IPS-18c (cell line): ENCODE results near the gene C3orf18.
A peak's percentile ranks its signal among the peaks of the same experiment; 100 is the strongest.

ENCODE experiments used
- H3K4me3 ChIP-seq: 2 replicates; pipeline ENCODE4 v1.7.0; 2013; ENCODE audit warnings: low read depth, mild to moderate bottlenecking, low read length, moderate library complexity; ENCODE audit not compliant: insufficient read depth
- H3K9me3 ChIP-seq: one replicate; pipeline ENCODE4 v1.6.1; 2013; ENCODE audit warnings: mild to moderate bottlenecking, low read length, moderate library complexity; ENCODE audit not compliant: control insufficient read depth, insufficient read depth

The C3orf18 gene

GRCh38 chr3:50539356-50540286, 27.9 kb downstream of the C3orf18 start:
- peaks cover 5% of the 10 kb centered on the region for H3K9me3 ChIP-seq
- 0 out of 2 replicates have a peak overlapping the region, but pooled peaks have one; percentile 20 for H3K4me3 ChIP-seq

GRCh38 chr3:50537421-50538129, 30.0 kb downstream of the C3orf18 start:
- Histone ChIP-seq H3K4me3 (no peak overlapping the region), H3K9me3 (peaks cover 5% of the 10 kb centered on the region)

GRCh38 chr3:50536471-50537180, 30.9 kb downstream of the C3orf18 start:
- no peak overlapping the region for H3K4me3 ChIP-seq
- H3K9me3 ChIP-seq, result peaks cover 5% of the 10 kb centered on the region

GRCh38 chr3:50534681-50535330, 32.7 kb downstream of the C3orf18 start:
- peaks cover 5% of the 10 kb centered on the region for H3K9me3 ChIP-seq
- no peak overlapping the region for H3K4me3 ChIP-seq

- Histone ChIP-seq H3K9me3 (peaks cover 2% of the 10 kb centered on the region), H3K4me3 (no peak overlapping the region; the same call in 1 of the 2 replicates)
Measured at GRCh38 chr3:50533807-50534461, 33.6 kb downstream of the C3orf18 start.

- no peak overlapping the region for H3K4me3 ChIP-seq
- peaks cover 2% of the 10 kb centered on the region for H3K9me3 ChIP-seq
Measured at GRCh38 chr3:50533316-50533715, 34.2 kb downstream of the C3orf18 start.

GRCh38 chr3:50532062-50532705, 35.4 kb downstream of the C3orf18 start:
- no peaks in the 10 kb centered on the region for H3K9me3 ChIP-seq
- no peak overlapping the region for H3K4me3 ChIP-seq

- Histone ChIP-seq H3K4me3 (no peak overlapping the region), H3K9me3 (no peaks in the 10 kb centered on the region)
Measured at GRCh38 chr3:50531201-50531600, 36.3 kb downstream of the C3orf18 start.

GRCh38 chr3:50530001-50530970, 37.3 kb downstream of the C3orf18 start:
- H3K9me3 ChIP-seq, result no peaks in the 10 kb centered on the region

GRCh38 chr3:50525987-50526386, 41.6 kb downstream of the C3orf18 start:
- H3K9me3 ChIP-seq, result no peaks in the 10 kb centered on the region
- no peak overlapping the region for H3K4me3 ChIP-seq

More at GRCh38 chr3:50530001-50530970, 37.3 kb downstream of the C3orf18 start:
- H3K4me3 ChIP-seq, result 0 out of 2 replicates have a peak overlapping the region, but pooled peaks have one; percentile 15

GRCh38 chr3:50525191-50525910, 42.2 kb downstream of the C3orf18 start:
- H3K4me3 ChIP-seq, result no peak overlapping the region; the same call in 1 of the 2 replicates
- H3K9me3 ChIP-seq, result no peaks in the 10 kb centered on the region

GRCh38 chr3:50524746-50525145, 42.8 kb downstream of the C3orf18 start:
- H3K4me3 ChIP-seq, result no peak overlapping the region
- no peaks in the 10 kb centered on the region for H3K9me3 ChIP-seq

- Histone ChIP-seq H3K4me3 (peak overlapping the region; percentile 20; the same call in 1 of the 2 replicates), H3K9me3 (no peaks in the 10 kb centered on the region)
Measured at GRCh38 chr3:50523279-50523811, 44.2 kb downstream of the C3orf18 start.

- Histone ChIP-seq H3K9me3 (no peaks in the 10 kb centered on the region), H3K4me3 (no peak overlapping the region)
Measured at GRCh38 chr3:50521572-50521971, 46.0 kb downstream of the C3orf18 start.
